GM19328 (cell line): ENCODE measurements around the gene OR2L8.

ENCODE experiments used
- ATAC-seq: cut with Tn5 transposase; IDR thresholded peaks from one replicate; pipeline ENCODE4 v1.9.1; 2021; ENCODE audit warnings: mild to moderate bottlenecking, moderate library complexity; ENCODE audit not compliant: unreplicated experiment

Gene OR2L8

GRCh38 chr1:247948558-247948957 lies at the start of gene OR2L8:
Gene OR2L8 (plus strand): TSS chr1:247948858. CDS start chr1:247948858, 0 bp downstream.
- no peak for ATAC-seq

- ATAC-seq, result no peak
Measured at GRCh38 chr1:247904122-247904521, 44.5 kb upstream of the OR2L8 start.

- ATAC-seq, result no peak
Measured at GRCh38 chr1:247905181-247905580, 43.5 kb upstream of the OR2L8 start.

GRCh38 chr1:247905910-247906503 lies 42.7 kb upstream of the OR2L8 start:
- ATAC-seq, result no peak

GRCh38 chr1:247906504-247907047 lies 42.1 kb upstream of the OR2L8 start:
- no peak for ATAC-seq

GRCh38 chr1:247908766-247909165 lies 39.9 kb upstream of the OR2L8 start:
- no peak for ATAC-seq

GRCh38 chr1:247913786-247914185 lies 34.9 kb upstream of the OR2L8 start:
- ATAC-seq, result no peak

GRCh38 chr1:247914941-247915662 lies 33.6 kb upstream of the OR2L8 start:
- no peak for ATAC-seq

- no peak for ATAC-seq
Measured at GRCh38 chr1:247919952-247920351, 28.7 kb upstream of the OR2L8 start, which contains the start of gene OR2T8. Gene OR2T8 (plus strand): TSS chr1:247920252. CDS start chr1:247921018, 766 bp downstream.

- ATAC-seq, result no peak
Measured at GRCh38 chr1:247923941-247924340, 24.7 kb upstream of the OR2L8 start.

GRCh38 chr1:247924868-247925267 lies 23.8 kb upstream of the OR2L8 start, which contains the start of gene OR2AJ1:
Gene OR2AJ1 (plus strand): TSS chr1:247924889. CDS start chr1:247933769, 8,880 bp downstream.
- ATAC-seq, result no peak

- ATAC-seq, result no peak
Measured at GRCh38 chr1:247933989-247934388, 14.7 kb upstream of the OR2L8 start.

- no peak for ATAC-seq
Measured at GRCh38 chr1:247935781-247936180, 12.9 kb upstream of the OR2L8 start.

- no peak for ATAC-seq
Measured at GRCh38 chr1:247936415-247936814, 12.2 kb upstream of the OR2L8 start.

- ATAC-seq, result peak; percentile 100
Measured at GRCh38 chr1:247936965-247937734, 11.5 kb upstream of the OR2L8 start.

- no peak for ATAC-seq
Measured at GRCh38 chr1:247942624-247943023, 6.0 kb upstream of the OR2L8 start.

GRCh38 chr1:247953408-247953807 lies 4.8 kb downstream of the OR2L8 start:
- ATAC-seq, result no peak

- ATAC-seq, result no peak
Measured at GRCh38 chr1:247961791-247962190, 13.1 kb downstream of the OR2L8 start.

GRCh38 chr1:247962911-247963588 lies 14.4 kb downstream of the OR2L8 start:
- no peak for ATAC-seq

GRCh38 chr1:247964933-247965332 lies 16.3 kb downstream of the OR2L8 start, which contains the start of gene OR2AK2:
Gene OR2AK2 (plus strand): TSS chr1:247965233. CDS start chr1:247965377, 144 bp downstream.
- no peak for ATAC-seq
